Parietal lobe (tissue), 1 donor: ENCODE data around the gene RNF19B. TPM values are rescaled to one million over a fixed set of nuclear protein-coding genes. Genes with fewer than 3 reads are reported as not detected.

Experiments used
- total RNA-seq: library from RNA; depleted of rRNA; stranded (reverse); fragments of >200 nt; gene quantifications from one replicate; pipeline ENCODE4 v1.2.3, GENCODE V29; 2014

Gene RNF19B, protein sequence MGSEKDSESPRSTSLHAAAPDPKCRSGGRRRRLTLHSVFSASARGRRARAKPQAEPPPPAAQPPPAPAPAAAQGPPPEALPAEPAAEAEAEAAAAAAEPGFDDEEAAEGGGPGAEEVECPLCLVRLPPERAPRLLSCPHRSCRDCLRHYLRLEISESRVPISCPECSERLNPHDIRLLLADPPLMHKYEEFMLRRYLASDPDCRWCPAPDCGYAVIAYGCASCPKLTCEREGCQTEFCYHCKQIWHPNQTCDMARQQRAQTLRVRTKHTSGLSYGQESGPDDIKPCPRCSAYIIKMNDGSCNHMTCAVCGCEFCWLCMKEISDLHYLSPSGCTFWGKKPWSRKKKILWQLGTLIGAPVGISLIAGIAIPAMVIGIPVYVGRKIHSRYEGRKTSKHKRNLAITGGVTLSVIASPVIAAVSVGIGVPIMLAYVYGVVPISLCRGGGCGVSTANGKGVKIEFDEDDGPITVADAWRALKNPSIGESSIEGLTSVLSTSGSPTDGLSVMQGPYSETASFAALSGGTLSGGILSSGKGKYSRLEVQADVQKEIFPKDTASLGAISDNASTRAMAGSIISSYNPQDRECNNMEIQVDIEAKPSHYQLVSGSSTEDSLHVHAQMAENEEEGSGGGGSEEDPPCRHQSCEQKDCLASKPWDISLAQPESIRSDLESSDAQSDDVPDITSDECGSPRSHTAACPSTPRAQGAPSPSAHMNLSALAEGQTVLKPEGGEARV
- 40.4 TPM for total RNA-seq

GRCh38 chr1:32964461-32965250 lies at the start of gene RNF19B:
Gene RNF19B, minus strand, starts transcription at chr1:32964809. Its CDS starts 124 bp downstream, at chr1:32964685.

DNA sequence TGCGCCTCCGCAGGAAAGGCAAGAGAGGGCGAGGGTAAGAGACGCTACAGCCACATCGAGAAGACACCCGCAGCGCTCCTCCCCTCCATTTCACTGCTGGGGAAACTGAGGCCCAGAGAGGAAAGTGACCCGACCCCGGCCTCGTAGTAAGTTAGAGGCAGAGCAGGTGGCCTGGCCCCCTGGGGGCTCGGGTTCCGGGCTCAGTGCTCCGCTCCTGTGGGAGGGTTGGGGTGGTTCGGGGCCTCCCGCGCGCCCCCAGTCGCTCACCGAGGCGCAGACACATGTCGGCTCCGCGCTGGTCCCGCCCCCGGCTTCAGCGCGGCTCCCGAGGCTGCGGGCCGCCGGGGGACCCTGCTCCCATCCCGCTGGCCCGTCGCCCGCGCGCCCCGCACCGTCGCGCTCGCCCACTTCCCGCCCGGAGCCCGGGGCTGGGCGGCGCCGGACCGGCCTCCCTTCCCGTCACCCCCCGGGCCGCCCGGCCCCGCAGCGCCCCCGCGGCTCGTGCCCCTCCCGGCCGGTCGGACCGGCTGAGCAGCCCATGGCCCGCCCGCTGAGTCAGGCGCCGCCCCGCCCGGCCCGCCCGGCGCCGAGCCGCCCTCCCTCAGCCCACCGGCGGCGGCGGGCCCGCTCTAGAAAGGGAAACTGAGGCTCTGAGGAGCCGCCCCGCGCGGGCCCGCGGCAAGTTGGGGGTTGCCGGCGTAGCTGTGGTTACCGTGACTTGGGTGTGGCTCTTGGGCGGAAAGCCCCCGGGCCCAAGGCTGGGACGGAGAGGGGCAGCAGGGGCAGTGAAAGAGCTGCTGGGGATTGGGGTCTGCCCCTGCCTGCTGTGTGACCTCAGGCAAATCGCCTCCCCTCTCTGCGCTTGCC lies 63.4 kb downstream of the RNF19B start, which contains the start of gene TMEM54:
Gene TMEM54 (minus strand): TSS at position 434 of the 867 bp plus-strand sequence. CDS start 151 bp downstream, at position 283.

Other genes starting within 250 kb of the RNF19B start
- gene YARS1, start 147.5 kb downstream of the RNF19B start, total RNA-seq, result 52.3 TPM
- 81.7 TPM for gene S100PBP, start 147.2 kb downstream of the RNF19B start, total RNA-seq
- gene FNDC5, start 93.9 kb downstream of the RNF19B start, total RNA-seq, result 16.9 TPM
- 29.4 TPM for gene HPCA, start 78.3 kb downstream of the RNF19B start, total RNA-seq
- 2.8 TPM for gene TMEM54, start 63.4 kb downstream of the RNF19B start, total RNA-seq
- gene AK2, start 72.1 kb upstream of the RNF19B start, total RNA-seq, result 76.4 TPM
- 21.6 TPM for gene AZIN2, start 116.3 kb upstream of the RNF19B start, total RNA-seq
- gene TRIM62, start 217.2 kb upstream of the RNF19B start, total RNA-seq, result 6.3 TPM